HG03469 (cell line): ENCODE data around the gene FAM229A.

Source experiments
- ATAC-seq: cut with Tn5 transposase; IDR thresholded peaks from one replicate; pipeline ENCODE4 v1.9.1; 2021; ENCODE audit warnings: mild to moderate bottlenecking, moderate library complexity, moderate number of reproducible peaks; ENCODE audit not compliant: unreplicated experiment

The FAM229A gene

DNA sequence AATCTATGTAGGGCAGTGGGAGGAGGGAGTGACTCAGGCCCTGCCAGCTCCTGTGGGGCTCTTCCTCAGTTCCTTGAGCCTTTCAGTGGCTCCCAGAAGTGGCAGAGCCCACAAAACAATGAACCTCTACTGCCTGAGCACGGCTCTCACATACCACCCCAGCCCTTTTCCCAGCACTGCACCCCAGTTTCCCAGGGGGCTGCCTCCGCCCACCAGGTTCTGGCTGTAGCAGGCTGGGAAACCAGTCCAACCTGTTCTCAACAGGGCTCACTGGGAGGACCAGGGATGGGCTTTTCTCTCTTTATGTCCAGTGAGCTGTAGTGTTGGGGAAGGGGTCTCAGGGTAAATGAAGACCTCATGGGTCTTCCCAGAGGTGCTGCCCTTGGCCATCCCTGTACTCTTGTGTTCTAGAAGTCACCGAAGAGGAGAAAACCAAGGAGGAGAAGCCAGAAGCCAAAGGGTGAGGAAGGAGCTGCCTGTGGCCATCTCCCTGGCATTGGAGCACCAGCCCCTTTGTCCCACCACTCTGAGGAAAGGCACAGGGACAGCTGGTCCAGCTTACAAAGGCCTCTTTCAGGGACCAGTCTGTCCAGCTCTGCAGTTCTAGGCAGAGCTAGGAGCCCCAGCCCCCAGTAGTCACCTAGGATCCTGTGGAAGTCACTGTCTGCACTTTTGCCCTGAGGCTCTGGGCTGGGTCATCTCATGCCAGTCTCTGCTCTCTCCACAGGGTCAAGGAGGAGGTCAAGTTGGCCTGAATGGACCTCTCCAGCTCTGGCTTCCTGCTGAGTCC is 29.8 kb downstream of the FAM229A start:
- no peak for ATAC-seq

DNA sequence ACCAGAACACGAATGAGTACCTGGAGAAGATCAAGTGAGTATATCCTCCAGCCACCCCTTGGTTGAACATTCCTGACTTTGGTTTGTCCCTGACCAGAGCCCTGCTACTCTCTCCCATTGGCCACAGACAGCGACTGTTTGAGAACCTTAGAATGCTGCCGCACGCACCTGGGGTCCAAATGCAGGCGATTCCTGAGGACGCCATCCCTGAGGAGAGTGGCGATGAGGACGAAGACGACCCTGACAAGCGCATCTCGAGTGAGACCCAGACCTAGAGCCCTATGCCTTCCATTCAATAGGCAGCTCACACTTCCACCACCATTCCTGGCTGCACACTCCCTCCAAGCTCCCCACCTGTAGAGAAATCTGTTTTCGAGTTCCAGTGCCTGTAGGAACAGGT is 30.7 kb downstream of the FAM229A start:
- no peak for ATAC-seq

DNA sequence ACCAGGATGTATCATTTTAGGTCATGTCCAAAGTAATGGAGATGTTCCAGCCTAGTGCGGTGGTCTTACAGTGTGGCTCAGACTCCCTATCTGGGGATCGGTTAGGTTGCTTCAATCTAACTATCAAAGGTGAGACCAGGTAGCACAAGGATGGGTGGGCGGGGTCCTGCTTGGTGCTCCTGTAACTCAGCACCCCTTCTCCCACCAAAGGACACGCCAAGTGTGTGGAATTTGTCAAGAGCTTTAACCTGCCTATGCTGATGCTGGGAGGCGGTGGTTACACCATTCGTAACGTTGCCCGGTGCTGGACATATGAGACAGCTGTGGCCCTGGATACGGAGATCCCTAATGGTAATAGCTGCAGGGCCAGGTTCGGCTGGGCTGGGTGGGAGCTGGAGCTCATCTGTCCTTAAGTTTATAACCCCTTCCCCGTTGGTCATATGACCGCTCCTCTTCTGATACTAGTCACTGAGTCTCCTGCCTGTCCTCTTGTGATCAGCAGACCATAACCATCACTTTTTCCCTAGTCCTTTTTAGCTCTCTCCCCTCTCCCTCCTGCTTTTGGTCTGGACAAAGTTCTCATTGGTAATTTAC is 31.6 kb downstream of the FAM229A start:
- ATAC-seq, result no peak

DNA sequence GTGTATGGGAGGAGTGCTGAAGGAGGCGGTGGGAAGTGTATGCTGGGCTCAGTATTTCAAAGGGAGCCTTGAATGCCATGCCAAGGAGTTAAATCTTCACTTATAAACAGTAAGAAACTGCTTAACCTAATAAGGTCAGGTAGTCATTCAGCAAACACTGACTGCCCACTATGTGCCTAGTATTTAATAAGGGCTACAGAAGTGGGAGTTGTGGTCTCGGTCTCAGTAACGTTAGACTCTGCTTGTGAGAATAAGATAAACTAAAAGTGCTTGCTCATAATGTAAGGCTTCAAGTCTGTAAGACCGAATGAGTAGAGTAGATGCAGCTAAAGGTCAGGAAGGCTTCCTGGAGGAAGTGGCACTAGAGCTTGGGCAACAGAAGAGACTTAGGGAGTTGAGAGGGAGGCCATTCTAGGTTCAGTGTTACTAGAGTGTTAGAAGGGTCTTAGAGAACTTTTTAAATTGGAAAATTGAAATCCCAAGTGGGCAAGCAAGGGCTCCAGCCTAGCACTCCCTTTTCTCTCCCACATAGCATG is 32.3 kb downstream of the FAM229A start:
- ATAC-seq, result no peak

GRCh38 chr1:32327204-32327603 is 35.1 kb downstream of the FAM229A start:
- no peak for ATAC-seq

GRCh38 chr1:32321712-32322291 is 40.5 kb downstream of the FAM229A start:
- ATAC-seq, result no peak

DNA sequence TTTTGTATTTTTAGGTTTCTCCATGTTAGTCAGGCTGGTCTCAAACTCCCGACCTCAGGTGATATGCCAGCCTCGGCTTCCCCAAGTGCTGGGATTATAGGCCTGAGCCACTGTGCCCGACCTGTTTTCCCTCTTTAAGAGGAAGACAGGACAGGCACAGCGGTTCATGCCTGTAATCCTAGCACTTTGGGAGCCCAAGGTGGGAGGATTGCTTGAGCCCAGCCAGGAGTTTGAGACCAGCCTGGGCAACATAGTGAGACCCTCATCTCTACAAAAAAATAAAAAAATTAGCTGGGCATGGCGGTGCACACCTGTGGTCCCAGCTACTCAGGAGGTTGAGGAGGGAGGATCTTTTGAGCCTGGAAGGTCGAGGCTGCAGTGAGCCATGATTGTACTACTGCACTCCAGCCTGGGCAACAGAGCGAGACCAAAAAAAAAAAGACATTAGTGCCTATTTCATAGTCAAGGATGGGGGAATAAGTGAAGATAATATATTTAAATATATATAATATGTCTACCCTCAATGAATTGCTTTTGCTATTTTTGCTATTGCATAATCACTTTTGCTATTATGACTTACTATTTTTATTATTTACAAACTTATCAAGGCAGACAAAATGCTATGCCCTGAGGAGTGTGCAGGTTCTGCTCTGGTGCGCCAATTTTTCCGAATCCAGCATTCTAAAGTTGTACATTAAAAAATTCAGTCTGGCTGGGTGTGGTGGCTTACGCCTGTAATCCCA is 44.0 kb downstream of the FAM229A start:
- no peak for ATAC-seq

- no peak for ATAC-seq
Observed at GRCh38 chr1:32316903-32317277, 45.4 kb downstream of the FAM229A start.

DNA sequence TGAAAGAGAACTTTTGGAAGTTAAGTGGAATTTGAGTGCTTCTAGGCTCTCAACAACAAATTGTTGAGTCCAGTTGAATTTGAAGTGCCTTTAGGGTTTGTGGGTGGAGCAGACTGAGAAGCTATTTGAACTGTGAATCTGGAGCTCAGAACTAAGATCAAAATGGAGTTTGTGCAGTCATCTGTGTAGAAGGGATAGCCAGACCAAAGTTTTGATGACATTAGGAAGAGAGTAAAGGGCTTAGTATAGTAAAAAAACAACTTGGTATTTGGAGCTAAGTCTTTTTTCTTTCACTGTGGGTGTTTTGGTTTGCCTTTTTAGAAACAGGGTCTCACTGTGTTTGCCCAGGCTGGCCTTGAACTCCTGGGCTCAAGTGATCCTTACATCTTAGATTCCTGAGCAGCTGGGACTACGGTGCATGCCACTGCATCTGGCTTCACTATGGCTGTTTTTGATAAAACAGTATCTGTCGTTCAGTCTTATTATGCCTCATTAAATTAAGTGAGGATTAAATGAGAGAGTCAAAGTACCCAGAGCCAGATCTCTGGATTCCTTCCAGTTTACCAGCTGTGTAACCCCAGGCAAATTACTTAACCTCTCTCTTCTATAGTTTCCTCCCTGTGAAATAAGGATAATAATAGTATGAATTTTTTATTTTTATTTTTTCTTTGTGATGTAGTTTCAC is 50.4 kb downstream of the FAM229A start:
- no peak for ATAC-seq
